Mesendoderm (in vitro differentiated cells): Measurements from ENCODE around the gene USP48.

Experiments used
- DNase-seq: peaks from one replicate; pipeline ENCODE4 v3.0.0; 2013
- H2AK5ac ChIP-seq: 2 replicates; pipeline ENCODE4 v1.6.1; 2013; ENCODE audit warnings: low read length, inconsistent platforms
- H2BK120ac ChIP-seq: 2 replicates; pipeline ENCODE4 v1.6.1; 2013; ENCODE audit warnings: low read depth, mild to moderate bottlenecking, low read length, moderate library complexity, mixed read lengths
- H2BK15ac ChIP-seq: replicated peaks from 2 replicates; pipeline ENCODE4 v1.6.1; 2013; ENCODE audit warnings: low read depth, mild to moderate bottlenecking, moderate library complexity
- H2BK5ac ChIP-seq: 2 replicates; pipeline ENCODE4 v1.6.1; 2013; ENCODE audit warnings: low read length, inconsistent platforms
- H3K18ac ChIP-seq: 2 replicates; pipeline ENCODE4 v1.6.1; 2013; ENCODE audit warnings: mild to moderate bottlenecking, low read length, mixed read lengths
- H3K23ac ChIP-seq: one replicate; pipeline ENCODE4 v1.6.1; 2013; ENCODE audit warnings: low read length
- H3K27ac ChIP-seq: 2 replicates; pipeline ENCODE4 v1.5.1; 2013; ENCODE audit warnings: low read depth, mild to moderate bottlenecking, inconsistent platforms, low read length, moderate library complexity
- H3K27me3 ChIP-seq: 2 replicates; pipeline ENCODE4 v1.6.1; 2013; ENCODE audit warnings: low read length, control low read depth, mild to moderate bottlenecking, inconsistent platforms; ENCODE audit not compliant: insufficient read depth, poor library complexity
- H3K36me3 ChIP-seq: 2 replicates; pipeline ENCODE4 v1.6.1; 2013; ENCODE audit warnings: low read length, inconsistent platforms; ENCODE audit not compliant: control insufficient read depth, insufficient read depth
- H3K4ac ChIP-seq: one replicate; pipeline ENCODE4 v1.6.1; 2013; ENCODE audit warnings: low read depth, mild to moderate bottlenecking, low read length, moderate library complexity
- H3K4me1 ChIP-seq: 2 replicates; pipeline ENCODE4 v1.6.1; 2013; ENCODE audit warnings: low read depth, low read length, inconsistent platforms; ENCODE audit not compliant: control insufficient read depth
- H3K4me2 ChIP-seq: 2 replicates; pipeline ENCODE4 v1.6.1; 2013; ENCODE audit warnings: low read length
- H3K4me3 ChIP-seq: 2 replicates; pipeline ENCODE4 v1.5.1; 2013; ENCODE audit warnings: mild to moderate bottlenecking, low read length
- H3K56ac ChIP-seq: one replicate; pipeline ENCODE4 v1.6.1; 2013; ENCODE audit warnings: low read length
- H3K79me1 ChIP-seq: 2 replicates; pipeline ENCODE4 v1.6.1; 2013; ENCODE audit warnings: low read length, inconsistent platforms
- H3K79me2 ChIP-seq: 2 replicates; pipeline ENCODE4 v1.6.1; 2013; ENCODE audit warnings: mild to moderate bottlenecking, low read length; ENCODE audit not compliant: control insufficient read depth, insufficient read depth
- H3K9ac ChIP-seq: 2 replicates; pipeline ENCODE4 v1.6.1; 2013; ENCODE audit warnings: low read length, inconsistent platforms
- H4K5ac ChIP-seq: one replicate; pipeline ENCODE4 v1.6.1; 2013; ENCODE audit warnings: low read length
- H4K8ac ChIP-seq: one replicate; pipeline ENCODE4 v1.6.1; 2013; ENCODE audit warnings: low read depth, mild to moderate bottlenecking, control low read depth, low read length, moderate library complexity
- WGBS: extraction: QIAGEN DNeasy Blood & Tissue Kit; methylation state at CpG from one replicate; pipeline ENCODE4 v1.1.7; 2013; ENCODE audit warnings: low lambda C conversion rate, missing lambda C conversion rate; ENCODE audit not compliant: insufficient coverage; ENCODE audit errors: extremely low coverage; 5-methylcytosine and 5-hydroxymethylcytosine counted together

The USP48 gene

DNA sequence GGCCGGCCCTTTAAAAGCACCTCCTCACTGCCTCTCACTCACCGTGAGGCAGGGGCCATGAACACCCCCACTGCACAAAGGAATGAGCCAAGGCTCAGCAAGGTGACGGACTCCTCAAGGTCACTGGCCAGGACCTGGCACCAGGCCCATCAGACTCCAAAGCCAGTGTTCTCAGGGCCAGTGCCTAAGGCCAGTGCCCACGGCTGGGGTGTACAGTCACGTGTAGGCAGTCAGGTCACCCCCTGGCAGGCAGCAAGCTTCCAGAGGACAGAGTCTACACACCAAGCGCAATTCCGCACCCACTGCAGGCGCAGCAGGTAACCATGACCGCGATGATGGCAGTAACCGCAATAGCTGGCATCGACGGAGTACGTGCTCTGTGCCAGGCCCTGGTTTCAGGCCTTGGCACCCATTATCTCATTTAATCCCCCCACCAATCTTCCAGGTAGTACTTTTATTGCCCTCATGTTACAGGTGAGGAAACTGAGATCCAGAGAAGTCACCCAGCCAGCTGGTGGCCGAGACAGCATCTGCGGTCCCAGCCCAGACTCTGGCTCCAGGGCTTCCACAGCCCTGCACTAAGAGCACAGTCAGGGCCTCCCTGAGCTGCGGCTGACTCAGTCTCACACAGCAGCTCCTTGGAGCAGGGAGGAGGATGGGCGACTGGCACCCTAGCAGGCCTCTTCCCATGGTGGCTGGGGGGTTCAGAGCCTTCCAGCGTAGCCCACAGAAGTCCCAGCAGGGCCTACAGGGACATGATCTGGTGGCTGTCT lies 140.8 kb downstream of the USP48 start:
- H3K36me3 ChIP-seq = no peaks in the 10 kb centered on the region
- H3K4ac ChIP-seq = no peak overlapping the region
- peaks cover 14% of the 10 kb centered on the region for H3K4me1 ChIP-seq
- no peak overlapping the region for H2BK120ac ChIP-seq
- no peaks in the 10 kb centered on the region for H3K79me2 ChIP-seq
- H3K79me1 ChIP-seq = no peaks in the 10 kb centered on the region
- no peak overlapping the region for H4K8ac ChIP-seq
- H3K18ac ChIP-seq = no peak overlapping the region
- no peak overlapping the region for H3K4me2 ChIP-seq
- no peak overlapping the region for H2BK15ac ChIP-seq
- no peak overlapping the region for H4K5ac ChIP-seq
- H3K27ac ChIP-seq = no peak overlapping the region
- H3K4me3 ChIP-seq = no peak overlapping the region
- no peaks in the 10 kb centered on the region for H3K27me3 ChIP-seq
- no peak overlapping the region for H2BK5ac ChIP-seq
- peak overlapping the region; percentile 69 for H2AK5ac ChIP-seq
- WGBS = no CpG with 5 or more reads among the region's 19 CpGs
- no peak overlapping the region for H3K9ac ChIP-seq
- H3K23ac ChIP-seq = no peak overlapping the region
- H3K56ac ChIP-seq = no peak overlapping the region
- no peak for DNase-seq

DNA sequence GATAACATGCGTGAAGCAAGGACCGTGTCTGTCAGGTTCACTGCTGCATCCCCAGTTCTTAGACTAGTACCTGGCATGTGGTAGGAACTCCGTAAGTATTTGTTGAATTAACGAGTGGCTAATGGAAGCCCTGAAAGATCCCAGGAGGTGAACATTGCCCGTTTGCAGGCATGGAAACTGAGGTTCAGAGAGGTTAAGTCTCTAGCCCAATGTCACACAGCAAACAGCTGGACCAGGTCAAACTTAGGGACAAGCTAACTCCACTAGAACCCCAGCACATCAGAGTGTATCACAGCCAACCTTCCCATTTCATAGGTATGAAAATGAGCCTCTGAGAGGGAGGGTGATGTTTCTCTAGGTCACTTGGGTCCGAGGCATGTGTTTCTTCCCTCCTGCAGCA lies 141.4 kb downstream of the USP48 start:
- no peaks in the 10 kb centered on the region for H3K79me1 ChIP-seq
- no peak overlapping the region for H3K18ac ChIP-seq
- no peak overlapping the region for H2BK5ac ChIP-seq
- H3K56ac ChIP-seq = no peak overlapping the region
- H2BK120ac ChIP-seq = no peak overlapping the region
- no peaks in the 10 kb centered on the region for H3K27me3 ChIP-seq
- no peak for DNase-seq
- no peak overlapping the region for H2BK15ac ChIP-seq
- H3K4me2 ChIP-seq = no peak overlapping the region
- no peaks in the 10 kb centered on the region for H3K79me2 ChIP-seq
- no peak overlapping the region for H4K8ac ChIP-seq
- no peak overlapping the region for H4K5ac ChIP-seq
- no peak overlapping the region for H3K4me3 ChIP-seq
- no CpG with 5 or more reads among the region's 6 CpGs for WGBS
- no peak overlapping the region for H3K9ac ChIP-seq
- no peaks in the 10 kb centered on the region for H3K36me3 ChIP-seq
- peak overlapping the region; percentile 58 for H2AK5ac ChIP-seq
- peaks cover 14% of the 10 kb centered on the region for H3K4me1 ChIP-seq
- no peak overlapping the region for H3K4ac ChIP-seq
- no peak overlapping the region for H3K23ac ChIP-seq
- H3K27ac ChIP-seq = no peak overlapping the region

DNA sequence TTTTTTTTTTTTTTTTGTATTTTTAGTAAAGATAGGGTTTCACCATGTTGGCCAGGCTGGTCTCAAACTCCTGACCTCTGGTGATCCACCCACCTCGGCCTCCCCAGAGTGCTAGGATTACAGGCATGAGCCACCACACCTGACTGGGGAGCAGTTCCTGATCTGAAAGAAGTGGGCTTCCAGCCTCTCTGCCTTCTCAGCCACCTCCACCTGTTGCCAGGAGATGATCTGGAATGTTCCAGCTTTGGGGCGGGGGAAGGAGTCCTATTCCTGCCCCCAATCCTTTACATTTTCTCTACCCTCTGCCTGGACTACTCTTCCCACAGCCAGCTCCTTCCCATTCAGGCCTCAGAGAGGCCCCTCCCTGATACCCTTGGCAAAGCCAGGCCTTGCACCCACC lies 141.9 kb downstream of the USP48 start:
- Histone ChIP-seq H3K4me2 (no peak overlapping the region), H3K27ac (no peak overlapping the region), H3K79me2 (no peaks in the 10 kb centered on the region), H3K4ac (no peak overlapping the region), H3K23ac (no peak overlapping the region), H3K4me1 (peaks cover 14% of the 10 kb centered on the region), H2BK15ac (no peak overlapping the region), H3K36me3 (no peaks in the 10 kb centered on the region), H3K56ac (no peak overlapping the region), H2BK120ac (no peak overlapping the region), H4K8ac (no peak overlapping the region), H3K4me3 (no peak overlapping the region), H3K79me1 (no peaks in the 10 kb centered on the region), H2BK5ac (no peak overlapping the region), H3K9ac (no peak overlapping the region), H3K18ac (no peak overlapping the region), H4K5ac (no peak overlapping the region), H3K27me3 (no peaks in the 10 kb centered on the region), H2AK5ac (peak overlapping the region; percentile 58)
- WGBS = no CpG with 5 or more reads among the region's 2 CpGs
- DNase-seq = no peak

DNA sequence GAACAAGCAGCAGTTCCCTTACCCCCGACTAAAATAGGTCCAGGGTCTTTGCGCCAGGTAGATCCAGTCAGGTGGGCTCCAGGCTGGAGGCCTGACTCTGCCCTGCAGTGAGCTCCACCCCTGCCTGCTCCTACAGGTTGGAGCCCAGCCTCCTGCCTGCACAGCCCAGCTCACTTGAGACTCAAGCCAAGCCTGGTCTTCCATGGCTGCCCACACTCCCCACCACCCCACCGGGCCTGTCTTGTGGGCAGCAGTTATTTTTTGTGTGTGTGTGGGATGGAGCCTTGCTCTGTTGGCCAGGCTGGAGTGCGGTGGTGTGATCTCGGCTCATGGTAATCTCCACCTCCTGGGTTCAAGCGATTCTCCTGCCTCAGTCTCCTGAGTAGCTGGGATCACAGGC lies 142.3 kb downstream of the USP48 start:
- H3K18ac ChIP-seq = no peak overlapping the region
- H3K9ac ChIP-seq = no peak overlapping the region
- H3K79me2 ChIP-seq = no peaks in the 10 kb centered on the region
- H2BK120ac ChIP-seq = no peak overlapping the region
- H3K79me1 ChIP-seq = no peaks in the 10 kb centered on the region
- no peaks in the 10 kb centered on the region for H3K36me3 ChIP-seq
- H3K4me1 ChIP-seq = peaks cover 14% of the 10 kb centered on the region
- H3K27me3 ChIP-seq = no peaks in the 10 kb centered on the region
- WGBS = no CpG with 5 or more reads among the region's 6 CpGs
- H4K8ac ChIP-seq = no peak overlapping the region
- no peak overlapping the region for H2BK15ac ChIP-seq
- no peak overlapping the region for H3K56ac ChIP-seq
- H3K4me2 ChIP-seq = no peak overlapping the region
- no peak overlapping the region for H3K23ac ChIP-seq
- no peak overlapping the region for H3K4ac ChIP-seq
- no peak overlapping the region for H4K5ac ChIP-seq
- no peak overlapping the region for H2BK5ac ChIP-seq
- H2AK5ac ChIP-seq = peak overlapping the region; percentile 69
- peak overlapping the region; percentile 6 for H3K27ac ChIP-seq
- no peak for DNase-seq
- no peak overlapping the region for H3K4me3 ChIP-seq

DNA sequence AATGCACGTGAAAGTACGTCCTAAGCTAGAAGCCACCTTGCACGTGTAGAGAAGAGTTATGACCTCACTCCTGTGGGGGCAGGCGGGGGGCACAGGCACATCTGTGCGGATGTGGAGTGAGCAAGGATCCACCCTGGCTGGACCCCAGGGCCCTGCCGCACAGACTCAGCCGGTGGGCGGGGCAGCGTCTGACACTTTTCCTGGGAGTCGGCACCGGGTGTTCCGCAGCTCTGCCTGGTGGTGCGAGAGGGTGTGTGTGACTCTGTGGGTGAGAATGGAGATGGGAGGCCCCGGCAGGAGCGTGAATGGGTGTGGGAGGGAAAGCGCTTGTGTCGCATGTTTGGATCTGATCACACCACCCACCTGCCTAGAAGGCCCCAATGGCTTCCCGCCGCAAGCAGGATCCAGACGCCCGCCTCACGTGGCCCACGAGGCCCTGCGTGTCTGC lies 143.3 kb downstream of the USP48 start:
- Histone ChIP-seq H3K9ac (no peak overlapping the region), H3K4me2 (no peak overlapping the region), H3K56ac (no peak overlapping the region), H3K18ac (no peak overlapping the region), H4K5ac (no peak overlapping the region), H3K27ac (peak overlapping the region; percentile 0), H3K4ac (no peak overlapping the region), H2BK120ac (no peak overlapping the region), H3K23ac (no peak overlapping the region), H2BK15ac (no peak overlapping the region), H3K79me2 (no peaks in the 10 kb centered on the region), H3K4me3 (no peak overlapping the region), H2BK5ac (peak overlapping the region; percentile 9), H3K4me1 (peaks cover 18% of the 10 kb centered on the region), H3K36me3 (no peaks in the 10 kb centered on the region), H3K79me1 (no peaks in the 10 kb centered on the region), H3K27me3 (no peaks in the 10 kb centered on the region), H2AK5ac (no peak overlapping the region), H4K8ac (no peak overlapping the region)
- no CpG with 5 or more reads among the region's 24 CpGs for WGBS
- DNase-seq = peak; percentile 78
